Activated naive CD4-positive, alpha-beta T cell treated with Interleukin-2 at 50 U/mL for 16 hours (primary cell): ENCODE results near the gene KIR3DL3.
"Not testable (repeated sequence)": the region's sequence is repeated elsewhere in the genome, so short reads cannot be mapped to it uniquely, and the experiment has no call there.

Source experiments
- DNase-seq: peaks from one replicate; pipeline ENCODE4 v3.0.0-alpha.2; 2020

Gene KIR3DL3

GRCh38 chr19:54724142-54724541 is at the start of gene KIR3DL3:
Gene KIR3DL3, plus strand, starts transcription at chr19:54724442. Its CDS starts 55 bp downstream, at chr19:54724497.
- DNase-seq, result no peak

- not testable (repeated sequence) for DNase-seq
Observed at GRCh38 chr19:54676210-54676834, 47.9 kb upstream of the KIR3DL3 start.

DNA sequence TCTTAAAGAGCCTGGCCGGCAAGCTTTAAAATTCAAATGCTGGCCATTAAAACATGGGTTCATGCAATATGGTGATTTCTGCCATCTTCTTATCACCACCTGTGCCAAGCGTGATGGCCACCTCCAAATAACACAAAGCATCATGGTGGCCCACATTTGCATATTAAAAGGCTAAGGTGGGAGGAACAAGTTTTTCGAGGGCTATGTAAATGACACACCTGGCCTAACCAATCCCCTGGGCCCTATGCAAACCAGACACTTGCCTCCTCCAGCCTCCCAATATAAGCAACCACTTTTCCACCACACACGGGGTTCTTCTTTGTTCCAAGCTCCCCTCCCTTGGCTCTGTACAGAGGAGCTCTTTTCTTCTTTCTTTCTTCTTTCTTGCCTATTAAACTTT is 47.0 kb upstream of the KIR3DL3 start:
- no peak for DNase-seq

DNA sequence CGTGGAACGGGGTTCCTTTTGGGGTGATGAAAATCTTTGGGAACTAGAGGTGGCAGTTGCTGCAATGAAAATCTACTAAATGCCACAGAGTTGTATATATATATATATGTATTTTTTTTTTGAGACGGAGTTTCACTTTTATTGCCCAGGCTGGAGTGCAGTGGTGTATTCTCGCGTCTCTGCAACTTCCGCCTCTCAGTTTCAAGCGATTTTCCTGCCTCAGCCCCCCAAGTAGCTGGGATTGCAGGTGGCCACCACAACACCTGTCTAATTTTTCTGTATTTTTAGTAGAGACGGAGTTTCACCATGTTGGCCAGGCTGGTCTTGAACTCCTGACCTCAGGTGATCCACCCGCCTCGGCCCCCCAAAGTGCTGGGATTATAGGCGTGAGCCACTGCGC is 42.6 kb upstream of the KIR3DL3 start:
- not testable (repeated sequence) for DNase-seq

- DNase-seq, result no peak
Observed at GRCh38 chr19:54682306-54682856, 41.9 kb upstream of the KIR3DL3 start.

DNA sequence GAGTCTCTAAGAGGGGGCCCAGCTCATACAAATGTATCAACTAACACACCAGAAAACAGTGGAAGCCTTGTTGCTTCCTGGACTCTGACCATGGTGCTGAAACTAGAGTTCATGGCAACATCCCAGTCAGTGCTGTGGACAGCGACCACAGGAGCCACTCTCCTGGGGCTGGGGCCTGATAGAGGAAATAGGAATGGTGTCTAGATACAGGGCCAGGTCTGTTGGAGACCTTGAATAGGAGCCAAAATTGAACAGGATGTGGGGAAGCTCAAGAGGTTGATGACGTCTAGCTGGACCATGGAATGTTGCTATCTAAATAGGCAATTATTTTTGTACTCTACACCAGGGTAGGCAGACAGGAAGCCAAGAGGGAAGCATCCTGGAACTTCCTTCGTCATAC is 39.7 kb upstream of the KIR3DL3 start:
- DNase-seq, result no peak

- DNase-seq, result no peak
Observed at GRCh38 chr19:54691582-54692297, 32.5 kb upstream of the KIR3DL3 start.

GRCh38 chr19:54692298-54692615 is 32.0 kb upstream of the KIR3DL3 start:
- DNase-seq, result no peak

DNA sequence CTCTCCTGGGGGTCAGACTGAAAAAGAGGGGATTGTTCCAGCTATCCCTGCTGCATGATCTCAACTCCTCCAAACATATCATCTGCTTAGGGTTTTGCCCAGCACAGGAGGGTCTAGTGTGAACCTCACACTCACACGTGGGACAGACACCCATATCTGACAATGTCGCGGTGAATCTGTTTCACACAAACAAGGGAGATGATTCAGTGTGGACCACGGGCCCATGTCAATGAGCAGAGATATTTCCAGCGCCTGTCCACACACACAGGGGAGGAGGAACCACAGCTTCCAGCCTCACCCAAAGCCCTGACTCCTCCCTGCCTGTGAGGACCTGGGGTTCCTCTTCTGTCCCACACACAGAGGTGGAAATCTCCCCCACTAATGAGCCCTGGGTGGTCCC is 29.6 kb upstream of the KIR3DL3 start:
- no peak for DNase-seq

GRCh38 chr19:54696117-54696548 is 28.1 kb upstream of the KIR3DL3 start:
- DNase-seq, result no peak

DNA sequence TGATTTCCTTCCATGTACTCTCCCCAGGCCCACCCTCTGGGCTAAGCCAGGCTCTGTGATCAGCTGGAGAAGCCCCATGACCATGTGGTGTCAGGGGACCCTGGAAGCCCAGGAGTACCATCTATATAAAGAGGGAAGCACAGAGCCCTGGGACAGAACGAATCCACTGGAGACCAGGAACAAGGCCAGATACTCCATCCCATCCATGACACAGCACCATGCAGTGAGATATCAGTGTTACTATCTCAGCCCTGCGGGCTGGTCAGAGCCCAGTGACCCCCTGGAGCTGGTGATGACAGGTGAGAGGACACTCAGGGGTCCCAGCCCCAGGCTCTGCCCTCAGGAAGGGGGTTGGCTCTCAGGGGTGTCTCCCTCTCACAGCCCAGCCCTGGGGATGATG is 27.5 kb upstream of the KIR3DL3 start:
- no peak for DNase-seq

DNA sequence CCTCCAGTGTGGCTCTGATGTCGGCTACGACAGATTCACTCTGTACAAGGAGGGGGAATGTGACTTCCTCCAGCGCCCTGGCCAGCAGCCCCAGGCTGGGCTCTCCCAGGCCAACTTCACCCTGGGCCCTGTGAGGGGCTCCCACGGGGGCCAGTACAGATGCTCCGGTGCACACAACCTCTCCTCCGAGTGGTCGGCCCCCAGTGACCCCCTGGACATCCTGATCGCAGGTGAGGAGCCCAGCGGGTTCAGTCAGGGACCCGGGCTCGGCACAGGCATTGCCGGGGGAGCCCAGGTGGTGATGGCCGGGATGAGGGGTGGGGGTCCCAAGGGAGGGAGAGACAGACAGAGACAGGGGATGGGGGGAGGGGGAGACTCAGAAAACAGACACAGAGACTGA is 26.5 kb upstream of the KIR3DL3 start:
- not testable (repeated sequence) for DNase-seq

DNA sequence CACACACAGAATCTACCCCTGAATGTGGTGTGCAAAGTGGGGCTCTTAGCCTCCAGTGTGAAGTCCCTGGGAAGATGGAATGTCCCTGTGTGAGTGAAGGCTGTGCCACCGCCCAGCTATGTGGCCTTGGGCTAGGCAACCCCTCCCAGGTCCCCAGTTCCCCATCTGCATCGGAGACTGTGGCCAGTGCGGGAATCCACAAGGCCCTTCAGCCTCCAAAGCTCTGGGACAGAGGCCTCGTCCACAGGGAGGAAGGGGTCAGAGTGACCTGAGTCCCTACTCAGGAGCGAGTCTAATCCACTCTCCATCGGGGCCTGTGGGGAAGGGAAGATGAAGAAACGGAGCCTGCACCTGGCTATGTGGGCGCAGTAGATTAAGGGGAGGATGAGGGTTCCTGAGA is 19.3 kb upstream of the KIR3DL3 start:
- DNase-seq, result no peak

DNA sequence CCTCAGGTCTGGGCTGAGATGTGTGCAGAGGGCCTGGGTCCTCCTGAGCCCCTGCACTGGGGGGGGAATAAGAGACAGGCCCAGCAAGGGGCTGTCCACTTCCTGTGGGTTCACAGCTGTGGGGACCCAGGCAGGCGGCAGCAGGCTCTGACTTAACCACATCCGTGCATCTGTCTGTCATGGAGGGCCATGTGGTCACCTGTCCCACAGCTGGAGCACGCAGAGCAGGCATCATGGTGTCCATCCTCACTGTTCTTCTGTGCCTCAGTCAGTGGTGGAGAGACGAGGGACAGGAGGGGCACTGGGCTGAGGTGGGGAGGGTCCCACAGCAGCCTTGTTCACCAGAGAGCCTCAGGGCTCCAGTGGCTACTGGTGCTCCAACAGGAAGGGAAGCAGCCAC is 16.3 kb upstream of the KIR3DL3 start:
- no peak for DNase-seq

- DNase-seq, result no peak
Observed at GRCh38 chr19:54708781-54709180, 15.5 kb upstream of the KIR3DL3 start.

- no peak for DNase-seq
Observed at GRCh38 chr19:54709212-54709948, 14.9 kb upstream of the KIR3DL3 start.

DNA sequence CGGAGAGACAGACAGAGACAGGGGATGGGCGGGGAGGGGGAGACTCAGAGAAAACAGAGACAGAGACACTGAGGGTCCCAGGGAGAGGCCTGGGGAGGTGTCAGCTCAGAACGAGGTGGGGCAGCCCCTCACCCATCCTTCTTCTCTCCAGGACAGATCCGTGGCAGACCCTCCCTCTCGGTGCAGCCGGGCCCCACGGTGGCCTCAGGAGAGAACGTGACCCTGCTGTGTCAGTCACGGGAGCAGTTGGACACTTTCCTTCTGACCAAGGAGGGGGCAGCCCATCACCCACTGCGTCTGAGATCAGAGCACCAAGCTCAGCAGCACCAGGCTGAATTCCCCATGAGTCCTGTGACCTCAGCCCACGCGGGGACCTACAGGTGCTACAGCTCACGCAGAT is 14.3 kb upstream of the KIR3DL3 start:
- not testable (repeated sequence) for DNase-seq

DNA sequence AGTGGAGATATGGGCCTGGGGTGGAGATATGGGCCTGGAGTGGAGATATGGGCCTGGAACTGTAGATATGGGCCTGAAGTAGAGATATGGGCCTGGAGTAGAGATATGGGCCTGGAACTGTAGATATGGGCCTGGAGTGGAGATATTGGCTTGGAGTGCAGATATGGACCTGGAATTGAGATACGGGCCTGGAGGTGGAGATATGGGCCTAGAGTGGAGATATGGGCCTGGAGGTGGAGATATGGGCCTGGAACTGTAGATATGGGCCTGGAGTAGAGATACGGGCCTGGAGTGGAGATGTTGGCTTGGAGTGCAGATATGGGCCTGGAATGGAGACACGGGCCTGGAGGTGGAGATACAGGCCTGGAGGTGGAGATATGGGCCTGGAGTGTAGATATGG is 402 bp downstream of the KIR3DL3 start:
- no peak for DNase-seq

- no peak for DNase-seq
Observed at GRCh38 chr19:54725321-54725720, 1.1 kb downstream of the KIR3DL3 start.

- DNase-seq, result no peak
Observed at GRCh38 chr19:54727562-54727961, 3.3 kb downstream of the KIR3DL3 start.

DNA sequence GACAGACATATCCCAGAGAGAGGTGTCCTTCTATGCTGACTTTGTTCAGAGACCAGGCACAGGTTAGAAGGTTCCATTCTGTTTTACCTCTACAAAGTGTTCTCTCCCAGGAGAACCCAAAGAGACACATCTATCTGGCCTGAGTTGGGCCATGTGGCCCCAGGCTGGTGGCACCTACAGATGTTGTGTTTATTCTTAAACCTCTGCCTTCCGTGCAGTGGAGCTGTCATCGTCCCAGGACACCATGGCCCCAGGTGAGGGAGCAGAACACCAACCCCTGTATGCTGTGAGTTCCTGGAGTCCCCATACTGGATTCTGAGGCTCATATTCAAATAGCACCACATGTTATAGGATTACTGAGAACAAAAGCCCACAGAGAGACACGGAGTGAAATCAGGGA is 3.9 kb downstream of the KIR3DL3 start:
- DNase-seq, result no peak

GRCh38 chr19:54729416-54730188 is 5.4 kb downstream of the KIR3DL3 start:
- DNase-seq, result no peak

- no peak for DNase-seq
Observed at GRCh38 chr19:54731191-54731590, 6.9 kb downstream of the KIR3DL3 start.
